ENCODE measurements around the gene ATP2B2. TPM values are rescaled to one million over a fixed set of nuclear protein-coding genes. Genes with fewer than 3 reads are reported as not detected.

ATP2B2 gene
- total and polyA plus RNA-seq, 2 experiments from 2014 or later = 0.42 to 0.63 TPM

DNA sequence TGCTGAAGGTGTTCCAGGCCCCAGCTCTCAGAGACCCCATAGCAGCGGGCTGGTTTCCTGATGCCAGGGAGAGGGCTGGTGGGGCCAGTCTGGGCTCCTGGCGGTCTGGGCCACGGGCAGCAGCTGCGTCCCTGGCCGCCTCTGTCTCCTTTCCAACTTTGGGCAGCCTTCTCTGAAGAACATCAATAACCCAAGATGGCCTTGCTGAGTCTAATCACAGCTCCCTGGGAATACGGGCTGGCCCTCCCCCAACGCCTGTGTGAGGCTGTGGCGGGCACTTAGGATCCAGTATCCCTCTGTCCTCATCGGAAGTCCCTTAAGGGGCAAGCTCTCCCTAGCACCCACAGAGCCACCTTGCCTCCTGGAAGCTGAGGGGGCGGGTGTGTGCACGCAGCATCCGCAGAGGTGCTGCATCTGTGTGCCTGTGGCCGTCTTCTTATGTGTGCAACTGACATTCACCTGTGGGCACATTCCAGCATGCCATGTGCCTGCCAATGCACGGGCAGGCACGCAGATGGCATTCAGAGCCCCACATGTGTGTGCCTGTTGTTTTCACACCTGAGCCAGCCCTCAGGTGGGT lies 2.1 kb downstream of the ATP2B2 start (continued):
- TF ChIP-seq REST (IDR thresholded peaks at IDR 0.05; ENCODE audit: unreplicated experiment) (no peak), CREB1 (CRISPR knock-in tag; IDR thresholded peaks at IDR 0.05; ENCODE audit: low read depth) (no peak), NANOG (IDR thresholded peaks at IDR 0.05; ENCODE audit: borderline replicate concordance) (no peak), EZH2 (IDR thresholded peaks at IDR 0.05; ENCODE audit: low read depth, unreplicated experiment) (no peak)

DNA sequence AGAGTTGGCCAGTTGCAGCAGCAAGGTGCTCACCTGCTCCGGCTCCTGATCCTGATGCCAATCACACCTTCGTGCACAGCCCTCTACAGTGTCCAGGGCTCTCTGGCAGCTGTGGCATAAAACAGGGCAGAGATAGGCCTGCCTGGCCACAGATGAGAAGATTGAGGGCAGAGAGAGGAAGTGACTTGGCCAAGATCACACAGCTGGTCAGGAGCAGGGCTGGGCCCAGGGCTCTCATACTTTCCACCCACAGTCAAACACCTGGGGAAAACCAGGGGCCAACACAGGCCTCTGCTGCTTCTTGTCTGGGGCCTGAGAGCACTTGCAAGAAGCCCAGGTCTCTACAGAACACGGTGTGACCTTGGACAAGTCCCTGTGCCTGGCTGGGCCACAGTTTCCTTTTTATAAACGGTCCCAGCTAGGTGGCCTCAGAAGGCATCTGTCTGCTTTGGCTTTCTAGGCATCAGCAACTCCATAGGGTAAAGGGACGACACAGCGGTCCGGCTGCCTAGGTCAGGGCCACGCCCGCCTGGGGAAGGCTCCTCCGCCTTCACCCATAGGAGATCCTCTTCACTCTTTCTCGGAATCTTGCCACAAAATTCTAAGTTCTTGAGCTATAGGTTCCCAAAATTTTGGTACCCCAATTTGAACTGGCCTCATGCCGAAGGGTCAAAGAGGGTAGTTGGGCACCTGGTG lies 3.1 kb downstream of the ATP2B2 start:
- Histone ChIP-seq H4K20me1 (replicated peaks; ENCODE audit: insufficient read depth) (no peaks in the 10 kb centered on the region), H3K27ac (ENCODE audit: low read depth) (no peak overlapping the region), H3K4me2 (no peak overlapping the region), H3K9me2 (ENCODE audit: insufficient read depth) (no peaks in the 10 kb centered on the region), H3K4me1 (ENCODE audit: insufficient read depth) (no peaks in the 10 kb centered on the region; the same call in 1 of the 2 replicates), H3K36me3 (ENCODE audit: insufficient read depth) (no peaks in the 10 kb centered on the region), H3F3A (replicated peaks; ENCODE audit: low read depth) (no peaks in the 10 kb centered on the region), H3K27me3 (ENCODE audit: insufficient read depth) (peaks cover 7% of the 10 kb centered on the region; the same call in 1 of the 2 replicates), H3K4me3 (no peak overlapping the region), H2AFZ (no peak overlapping the region), H3K79me2 (replicated peaks; ENCODE audit: insufficient read depth) (no peaks in the 10 kb centered on the region)
- Mint-ChIP-seq H3K27me3 (ENCODE audit: insufficient read depth, low read depth, poor library complexity) (peaks cover 18% of the 10 kb centered on the region), H3K27ac (no peak overlapping the region), H3K4me3 (no peak overlapping the region), H3K9me3 (no peaks in the 10 kb centered on the region), H3K36me3 (ENCODE audit: low read depth) (no peaks in the 10 kb centered on the region), H3K4me1 (peaks cover 4% of the 10 kb centered on the region; the same call in 2 of the 3 replicates)
- no peak for ATAC-seq
- DNase-seq (ENCODE audit: low spot score) = no peak
- TF ChIP-seq ZNF331 (CRISPR knock-in tag; IDR thresholded peaks at IDR 0.05; ENCODE audit: low read depth) (no peak), EZH2 (IDR thresholded peaks at IDR 0.05; ENCODE audit: low read depth, unreplicated experiment) (no peak), ZNF114 (CRISPR knock-in tag; IDR thresholded peaks at IDR 0.05) (no peak), EZH2phosphoT487 (IDR thresholded peaks at IDR 0.05; ENCODE audit: unreplicated experiment) (no peak), CTCF (conservative IDR thresholded peaks at IDR 0.05; ENCODE audit: low read depth in 2 of 2) (no peak), JUNB (IDR thresholded peaks at IDR 0.05; ENCODE audit: unreplicated experiment) (no peak), REST (IDR thresholded peaks at IDR 0.05; ENCODE audit: unreplicated experiment) (no peak), POLR2AphosphoS5 (IDR thresholded peaks at IDR 0.05; ENCODE audit: low read depth) (no peak), ETS1 (IDR thresholded peaks at IDR 0.05) (no peak), STAT1 (IDR thresholded peaks at IDR 0.05; ENCODE audit: unreplicated experiment) (no peak), CREB1 (CRISPR knock-in tag; IDR thresholded peaks at IDR 0.05; ENCODE audit: low read depth) (no peak)

All from GM23338 (cell line).